Measurements from ENCODE around the gene DACH1.

DNA sequence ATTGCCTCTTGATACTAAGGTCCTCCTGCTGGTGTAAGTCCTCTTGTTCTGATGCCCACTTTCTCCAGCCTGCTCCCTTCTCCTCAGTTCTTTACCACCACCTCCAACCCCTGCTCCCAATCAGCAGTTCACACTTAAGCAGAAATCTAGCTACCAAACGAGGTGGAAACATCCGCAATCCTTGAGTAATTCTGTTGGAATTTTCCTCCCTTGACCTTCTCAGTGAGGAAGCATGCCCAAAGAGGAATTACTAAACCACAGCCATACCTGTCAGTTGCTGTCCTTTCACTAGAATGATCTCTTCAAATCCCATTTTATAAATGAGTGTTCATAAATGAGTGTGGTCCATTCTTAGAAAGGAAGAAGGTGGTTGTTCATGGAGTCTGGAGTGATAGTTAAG, 289.9 kb downstream of the DACH1 start:
- TF ChIP-seq, protein P1, sequence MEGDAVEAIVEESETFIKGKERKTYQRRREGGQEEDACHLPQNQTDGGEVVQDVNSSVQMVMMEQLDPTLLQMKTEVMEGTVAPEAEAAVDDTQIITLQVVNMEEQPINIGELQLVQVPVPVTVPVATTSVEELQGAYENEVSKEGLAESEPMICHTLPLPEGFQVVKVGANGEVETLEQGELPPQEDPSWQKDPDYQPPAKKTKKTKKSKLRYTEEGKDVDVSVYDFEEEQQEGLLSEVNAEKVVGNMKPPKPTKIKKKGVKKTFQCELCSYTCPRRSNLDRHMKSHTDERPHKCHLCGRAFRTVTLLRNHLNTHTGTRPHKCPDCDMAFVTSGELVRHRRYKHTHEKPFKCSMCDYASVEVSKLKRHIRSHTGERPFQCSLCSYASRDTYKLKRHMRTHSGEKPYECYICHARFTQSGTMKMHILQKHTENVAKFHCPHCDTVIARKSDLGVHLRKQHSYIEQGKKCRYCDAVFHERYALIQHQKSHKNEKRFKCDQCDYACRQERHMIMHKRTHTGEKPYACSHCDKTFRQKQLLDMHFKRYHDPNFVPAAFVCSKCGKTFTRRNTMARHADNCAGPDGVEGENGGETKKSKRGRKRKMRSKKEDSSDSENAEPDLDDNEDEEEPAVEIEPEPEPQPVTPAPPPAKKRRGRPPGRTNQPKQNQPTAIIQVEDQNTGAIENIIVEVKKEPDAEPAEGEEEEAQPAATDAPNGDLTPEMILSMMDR (IDR thresholded peaks at IDR 0.05): no peak
- no peak for TF ChIP-seq POLR2A (IDR thresholded peaks at IDR 0.05)
